ENCODE results near the gene SHROOM4. TPM values are rescaled to one million over a fixed set of nuclear protein-coding genes. Genes with fewer than 3 reads are reported as not detected.
A peak's percentile ranks its signal among the peaks of the same experiment; 100 is the strongest.

Gene SHROOM4
- total RNA-seq, 1 donor from 2014 or later = not detected

GRCh38 chrX:50711907-50712306 lies 102.1 kb downstream of the SHROOM4 start:
- no peak for DNase-seq (ENCODE audit: low read depth)

- DNase-seq (ENCODE audit: low read depth) = no peak
Observed at GRCh38 chrX:50707955-50708699, 105.9 kb downstream of the SHROOM4 start.

GRCh38 chrX:50707405-50707804 lies 106.6 kb downstream of the SHROOM4 start:
- no peak for DNase-seq (ENCODE audit: low read depth)

GRCh38 chrX:50705042-50705441 lies 109.0 kb downstream of the SHROOM4 start:
- no peak for DNase-seq (ENCODE audit: low read depth)

- DNase-seq (ENCODE audit: low read depth) = no peak
Observed at GRCh38 chrX:50704360-50704759, 109.6 kb downstream of the SHROOM4 start.

GRCh38 chrX:50700921-50701320 lies 113.1 kb downstream of the SHROOM4 start:
- no peak for DNase-seq (ENCODE audit: low read depth)

GRCh38 chrX:50698944-50699343 lies 115.0 kb downstream of the SHROOM4 start:
- no peak for DNase-seq (ENCODE audit: low read depth)

GRCh38 chrX:50697691-50698090 lies 116.3 kb downstream of the SHROOM4 start:
- peak; percentile 0 for DNase-seq (ENCODE audit: low read depth)

GRCh38 chrX:50691820-50692219 lies 122.2 kb downstream of the SHROOM4 start:
- peak; percentile 15 for DNase-seq (ENCODE audit: low read depth)

- DNase-seq (ENCODE audit: low read depth) = no peak
Observed at GRCh38 chrX:50684871-50685270, 129.1 kb downstream of the SHROOM4 start.

- no peak for DNase-seq (ENCODE audit: low read depth)
Observed at GRCh38 chrX:50680990-50681389, 133.0 kb downstream of the SHROOM4 start.

- no peak for DNase-seq (ENCODE audit: low read depth)
Observed at GRCh38 chrX:50677789-50678188, 136.2 kb downstream of the SHROOM4 start.

GRCh38 chrX:50671661-50672060 lies 142.3 kb downstream of the SHROOM4 start:
- no peak for DNase-seq (ENCODE audit: low read depth)

- no peak for DNase-seq (ENCODE audit: low read depth)
Observed at GRCh38 chrX:50668860-50669259, 145.1 kb downstream of the SHROOM4 start.

GRCh38 chrX:50648156-50648555 lies 165.8 kb downstream of the SHROOM4 start:
- DNase-seq (ENCODE audit: low read depth) = no peak

- DNase-seq (ENCODE audit: low read depth) = no peak
Observed at GRCh38 chrX:50644496-50644895, 169.5 kb downstream of the SHROOM4 start.

GRCh38 chrX:50643525-50644137 lies 170.4 kb downstream of the SHROOM4 start:
- no peak for DNase-seq (ENCODE audit: low read depth)

- no peak for DNase-seq (ENCODE audit: low read depth)
Observed at GRCh38 chrX:50638123-50638522, 175.9 kb downstream of the SHROOM4 start.

- no peak for DNase-seq (ENCODE audit: low read depth)
Observed at GRCh38 chrX:50635817-50636365, 178.1 kb downstream of the SHROOM4 start.

GRCh38 chrX:50635162-50635561 lies 178.8 kb downstream of the SHROOM4 start:
- DNase-seq (ENCODE audit: low read depth) = no peak

GRCh38 chrX:50629774-50630173 lies 184.2 kb downstream of the SHROOM4 start:
- DNase-seq (ENCODE audit: low read depth) = no peak

- no peak for DNase-seq (ENCODE audit: low read depth)
Observed at GRCh38 chrX:50627696-50628095, 186.3 kb downstream of the SHROOM4 start.

- DNase-seq (ENCODE audit: low read depth) = no peak
Observed at GRCh38 chrX:50626432-50626831, 187.6 kb downstream of the SHROOM4 start.

Data from myocyte (in vitro differentiated cells).